HEK293 (cell line): ENCODE results near the gene OR6C3.

Experiments used
- CTCF ChIA-PET: fragments of 350-600 bp; formaldehyde crosslinking; extraction: SDS; loops from one replicate; lab custom pipeline; 2021; ENCODE audit warnings: antibody characterized with exemption; lab: Yijun Ruan, JAX
- POLR2A ChIA-PET: fragments of 300-600 bp; formaldehyde crosslinking; extraction: SDS; loops from one replicate; lab custom pipeline; 2020; ENCODE audit warnings: antibody characterized with exemption, inconsistent platforms; lab: Yijun Ruan, JAX
- H3K27ac ChIP-seq: fragments of 200-500 bp; sonication (Bioruptor generic); 2 replicates; pipeline ENCODE4 v1.5.1; 2014; ENCODE audit warnings: low read depth, low read length, control low read depth, inconsistent platforms; ENCODE audit errors: extremely low read depth
- H3K36me3 ChIP-seq, 2 experiments: fragments of 200-500 bp in 1 of 2; sonication (Bioruptor generic) in 1 of 2; 1 replicate in 1 of 2; 2 replicates in 1 of 2; pipeline ENCODE4 v1.5.1; 2014 to 2017; ENCODE audit warnings: inconsistent platforms in 2 of 2, low read length in 2 of 2; ENCODE audit not compliant: control insufficient read depth in 2 of 2, insufficient read depth in 1 of 2
- H3K4me1 ChIP-seq: fragments of 200-500 bp; sonication (Bioruptor generic); 2 replicates; pipeline ENCODE4 v1.5.1; 2014; ENCODE audit warnings: mild to moderate bottlenecking, low read length, inconsistent platforms; ENCODE audit not compliant: control insufficient read depth, insufficient read depth
- H3K4me3 ChIP-seq: 2 replicates; pipeline ENCODE4 v1.5.1; 2011; ENCODE audit warnings: low read depth, mild to moderate bottlenecking, control low read depth, low read length, moderate library complexity
- H3K9me3 ChIP-seq: fragments of 200-500 bp; sonication (Bioruptor generic); 2 replicates; pipeline ENCODE4 v1.5.1; 2014; ENCODE audit warnings: low read depth, low read length, inconsistent platforms; ENCODE audit not compliant: control insufficient read depth, insufficient read depth
- HOXC10 ChIP-seq: sonication (generic); formaldehyde crosslinking; IDR thresholded peaks from 2 replicates; pipeline ENCODE4 v1.8.1; 2023; ENCODE audit warnings: mild to moderate bottlenecking, missing genetic modification reagents
- KLF9 ChIP-seq: fragments of 450-650 bp; formaldehyde crosslinking; IDR thresholded peaks from 2 replicates; pipeline ENCODE4 v1.5.1; 2016; ENCODE audit warnings: missing biosample characterization, missing genetic modification characterization, low read depth
- PRDM1 ChIP-seq: fragments of 450-650 bp; formaldehyde crosslinking; IDR thresholded peaks from 2 replicates; pipeline ENCODE4; 2016; ENCODE audit warnings: missing biosample characterization, missing genetic modification characterization
- RBAK ChIP-seq: fragments of 450-650 bp; formaldehyde crosslinking; IDR thresholded peaks from 2 replicates; pipeline ENCODE4 v1.5.1; 2016; ENCODE audit warnings: missing biosample characterization, missing genetic modification characterization
- SALL2 ChIP-seq: fragments of 450-650 bp; formaldehyde crosslinking; IDR thresholded peaks from 2 replicates; pipeline ENCODE4 v1.5.0; 2017; ENCODE audit warnings: missing biosample characterization, mild to moderate bottlenecking, missing genetic modification characterization, borderline replicate concordance
- SCRT1 ChIP-seq: fragments of 450-650 bp; formaldehyde crosslinking; IDR thresholded peaks from 2 replicates; pipeline ENCODE4 v1.5.1; 2016; ENCODE audit warnings: missing biosample characterization, missing genetic modification characterization, borderline replicate concordance
- SP3 ChIP-seq: fragments of 450-650 bp; formaldehyde crosslinking; IDR thresholded peaks from 2 replicates; pipeline ENCODE4 v1.5.1; 2016; ENCODE audit warnings: missing biosample characterization, missing genetic modification characterization
- ZBTB21 ChIP-seq: fragments of 450-650 bp; formaldehyde crosslinking; IDR thresholded peaks from 2 replicates; pipeline ENCODE4 v1.5.1; 2017; ENCODE audit warnings: missing biosample characterization, missing genetic modification characterization
- ZFP3 ChIP-seq: fragments of 450-650 bp; formaldehyde crosslinking; IDR thresholded peaks from 2 replicates; pipeline ENCODE4 v1.5.1; 2016; ENCODE audit warnings: low read depth, missing biosample characterization, missing genetic modification characterization
- ZIC2 ChIP-seq: fragments of 450-650 bp; formaldehyde crosslinking; IDR thresholded peaks from 2 replicates; pipeline ENCODE4 v1.5.1; 2016; ENCODE audit warnings: missing biosample characterization, missing genetic modification characterization
- ZNF138 ChIP-seq: fragments of 450-650 bp; formaldehyde crosslinking; IDR thresholded peaks from 2 replicates; pipeline ENCODE4 v1.5.1; 2016; ENCODE audit warnings: missing biosample characterization, missing genetic modification characterization, borderline replicate concordance
- ZNF169 ChIP-seq: fragments of 450-650 bp; formaldehyde crosslinking; IDR thresholded peaks from 2 replicates; pipeline ENCODE4 v1.5.1; 2016; ENCODE audit warnings: missing biosample characterization, missing genetic modification characterization
- ZNF214 ChIP-seq: fragments of 450-650 bp; formaldehyde crosslinking; IDR thresholded peaks from 2 replicates; pipeline ENCODE4 v1.5.1; 2017; ENCODE audit warnings: missing biosample characterization, mild to moderate bottlenecking, missing genetic modification characterization, borderline replicate concordance
- ZNF26 ChIP-seq: fragments of 450-650 bp; formaldehyde crosslinking; IDR thresholded peaks from 2 replicates; pipeline ENCODE4 v1.5.1; 2016; ENCODE audit warnings: missing biosample characterization, missing genetic modification characterization
- ZNF266 ChIP-seq: fragments of 450-650 bp; formaldehyde crosslinking; IDR thresholded peaks from 2 replicates; pipeline ENCODE4 v1.5.1; 2016; ENCODE audit warnings: missing biosample characterization, missing genetic modification characterization, low read depth
- ZNF362 ChIP-seq: fragments of 450-650 bp; formaldehyde crosslinking; IDR thresholded peaks from 2 replicates; pipeline ENCODE4 v1.5.1; 2016; ENCODE audit warnings: missing biosample characterization, missing genetic modification characterization
- ZNF404 ChIP-seq: fragments of 450-650 bp; formaldehyde crosslinking; IDR thresholded peaks from 2 replicates; pipeline ENCODE4 v1.5.1; 2017; ENCODE audit warnings: missing biosample characterization, missing genetic modification characterization
- ZNF426 ChIP-seq: fragments of 450-650 bp; formaldehyde crosslinking; IDR thresholded peaks from 2 replicates; pipeline ENCODE4 v1.5.1; 2017; ENCODE audit warnings: missing biosample characterization, missing genetic modification characterization, mild to moderate bottlenecking, inconsistent platforms, moderate library complexity
- ZNF473 ChIP-seq: fragments of 450-650 bp; formaldehyde crosslinking; IDR thresholded peaks from 2 replicates; pipeline ENCODE4 v1.5.1; 2017; ENCODE audit warnings: missing biosample characterization, missing genetic modification characterization
- ZNF48 ChIP-seq: fragments of 450-650 bp; formaldehyde crosslinking; IDR thresholded peaks from 2 replicates; pipeline ENCODE4 v1.5.1; 2016; ENCODE audit warnings: missing biosample characterization, missing genetic modification characterization
- ZNF501 ChIP-seq: fragments of 450-650 bp; formaldehyde crosslinking; IDR thresholded peaks from 2 replicates; pipeline ENCODE4 v1.5.1; 2016; ENCODE audit warnings: missing biosample characterization, missing genetic modification characterization
- ZNF549 ChIP-seq: fragments of 450-650 bp; IDR thresholded peaks from 2 replicates; pipeline ENCODE4 v1.5.1; 2018; ENCODE audit warnings: missing biosample characterization, missing genetic modification characterization, mild to moderate bottlenecking, inconsistent platforms, moderate library complexity
- ZNF561 ChIP-seq: fragments of 450-650 bp; IDR thresholded peaks from 2 replicates; pipeline ENCODE4 v1.5.1; 2018; ENCODE audit warnings: missing biosample characterization, missing genetic modification characterization, borderline replicate concordance
- ZNF654 ChIP-seq: fragments of 450-650 bp; formaldehyde crosslinking; IDR thresholded peaks from 2 replicates; pipeline ENCODE4 v1.5.1; 2016; ENCODE audit warnings: low read depth, missing biosample characterization, missing genetic modification characterization
- ZNF660 ChIP-seq: fragments of 450-650 bp; IDR thresholded peaks from 2 replicates; pipeline ENCODE4 v1.5.1; 2018; ENCODE audit warnings: missing biosample characterization, mild to moderate bottlenecking, missing genetic modification characterization
- ZNF677 ChIP-seq: fragments of 450-650 bp; IDR thresholded peaks from 2 replicates; pipeline ENCODE4 v1.5.0; 2018; ENCODE audit warnings: missing biosample characterization, mild to moderate bottlenecking, missing genetic modification characterization, moderate library complexity
- ZNF701 ChIP-seq: fragments of 450-650 bp; formaldehyde crosslinking; IDR thresholded peaks from 2 replicates; pipeline ENCODE4 v1.5.1; 2016; ENCODE audit warnings: missing biosample characterization, missing genetic modification characterization
- ZNF791 ChIP-seq: fragments of 450-650 bp; formaldehyde crosslinking; IDR thresholded peaks from 2 replicates; pipeline ENCODE4 v1.5.1; 2016; ENCODE audit warnings: missing biosample characterization, missing genetic modification characterization
- ZSCAN16 ChIP-seq: fragments of 450-650 bp; formaldehyde crosslinking; IDR thresholded peaks from 2 replicates; pipeline ENCODE4 v1.5.1; 2016; ENCODE audit warnings: missing biosample characterization, missing genetic modification characterization
- ZSCAN18 ChIP-seq: fragments of 450-650 bp; formaldehyde crosslinking; IDR thresholded peaks from 2 replicates; pipeline ENCODE4 v1.5.1; 2016; ENCODE audit warnings: missing biosample characterization, missing genetic modification characterization
- TF ChIP-seq, protein P1 (sequence below): fragments of 450-650 bp; formaldehyde crosslinking; IDR thresholded peaks from 2 replicates; pipeline ENCODE4 v1.5.1; 2016; ENCODE audit warnings: missing biosample characterization, missing genetic modification characterization

OR6C3 gene

GRCh38 chr12:55330446-55330845 is at the start of gene OR6C3:
Gene OR6C3 (plus strand): TSS chr12:55330746. CDS start chr12:55331701, 955 bp downstream.
- no peaks in the 10 kb centered on the region for H3K4me1 ChIP-seq
- no peak for TF ChIP-seq ZNF48 (tag by site-specific recombination)
- TF ChIP-seq ZFP3 (tag by site-specific recombination): no peak
- TF ChIP-seq ZBTB21 (tag by site-specific recombination): no peak
- no peak for TF ChIP-seq ZNF138 (tag by site-specific recombination)
- TF ChIP-seq KLF9 (tag by site-specific recombination): no peak
- TF ChIP-seq, protein P1, sequence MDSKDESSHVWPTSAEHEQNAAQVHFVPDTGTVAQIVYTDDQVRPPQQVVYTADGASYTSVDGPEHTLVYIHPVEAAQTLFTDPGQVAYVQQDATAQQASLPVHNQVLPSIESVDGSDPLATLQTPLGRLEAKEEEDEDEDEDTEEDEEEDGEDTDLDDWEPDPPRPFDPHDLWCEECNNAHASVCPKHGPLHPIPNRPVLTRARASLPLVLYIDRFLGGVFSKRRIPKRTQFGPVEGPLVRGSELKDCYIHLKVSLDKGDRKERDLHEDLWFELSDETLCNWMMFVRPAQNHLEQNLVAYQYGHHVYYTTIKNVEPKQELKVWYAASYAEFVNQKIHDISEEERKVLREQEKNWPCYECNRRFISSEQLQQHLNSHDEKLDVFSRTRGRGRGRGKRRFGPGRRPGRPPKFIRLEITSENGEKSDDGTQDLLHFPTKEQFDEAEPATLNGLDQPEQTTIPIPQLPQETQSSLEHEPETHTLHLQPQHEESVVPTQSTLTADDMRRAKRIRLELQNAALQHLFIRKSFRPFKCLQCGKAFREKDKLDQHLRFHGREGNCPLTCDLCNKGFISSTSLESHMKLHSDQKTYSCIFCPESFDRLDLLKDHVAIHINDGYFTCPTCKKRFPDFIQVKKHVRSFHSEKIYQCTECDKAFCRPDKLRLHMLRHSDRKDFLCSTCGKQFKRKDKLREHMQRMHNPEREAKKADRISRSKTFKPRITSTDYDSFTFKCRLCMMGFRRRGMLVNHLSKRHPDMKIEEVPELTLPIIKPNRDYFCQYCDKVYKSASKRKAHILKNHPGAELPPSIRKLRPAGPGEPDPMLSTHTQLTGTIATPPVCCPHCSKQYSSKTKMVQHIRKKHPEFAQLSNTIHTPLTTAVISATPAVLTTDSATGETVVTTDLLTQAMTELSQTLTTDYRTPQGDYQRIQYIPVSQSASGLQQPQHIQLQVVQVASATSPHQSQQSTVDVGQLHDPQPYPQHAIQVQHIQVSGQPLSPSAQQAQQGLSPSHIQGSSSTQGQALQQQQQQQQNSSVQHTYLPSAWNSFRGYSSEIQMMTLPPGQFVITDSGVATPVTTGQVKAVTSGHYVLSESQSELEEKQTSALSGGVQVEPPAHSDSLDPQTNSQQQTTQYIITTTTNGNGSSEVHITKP (tag by site-specific recombination): no peak
- no peak for TF ChIP-seq ZNF660
- TF ChIP-seq ZNF549 (tag by site-specific recombination): no peak
- no peak for TF ChIP-seq ZNF501 (tag by site-specific recombination)
- TF ChIP-seq ZNF473: no peak
- no peak for TF ChIP-seq ZNF701 (tag by site-specific recombination)
- TF ChIP-seq ZIC2 (tag by site-specific recombination): no peak
- TF ChIP-seq ZNF561 (tag by site-specific recombination): no peak
- no peak for TF ChIP-seq ZNF214 (tag by site-specific recombination)
- no peaks in the 10 kb centered on the region for H3K9me3 ChIP-seq
- CTCF ChIA-PET: no interaction called here
- POLR2A ChIA-PET: no interaction called here
- no peak within 1 kb of the TSS for H3K27ac ChIP-seq
- H3K4me3 ChIP-seq: no peak within 1 kb of the TSS
- H3K36me3 ChIP-seq: no peaks in the 10 kb centered on the region

DNA sequence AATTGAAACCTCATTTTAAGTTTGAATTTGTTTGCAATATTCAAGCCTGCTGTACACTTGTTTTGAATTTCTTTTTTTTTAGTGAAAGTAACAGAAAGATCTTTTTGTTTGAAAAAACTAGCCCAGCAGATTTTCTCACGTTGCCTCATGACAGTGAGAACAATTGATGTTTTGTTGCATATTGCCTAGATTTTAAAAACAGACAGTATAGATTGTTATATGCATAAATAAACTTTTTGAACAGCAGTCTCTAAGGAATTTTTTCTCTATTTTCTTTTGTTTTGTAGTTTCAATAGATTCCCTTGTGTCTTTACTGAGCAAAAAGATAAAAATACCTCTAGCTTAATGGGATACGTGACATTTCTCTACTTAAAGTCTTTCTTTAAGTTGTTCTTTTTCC is 49.6 kb upstream of the OR6C3 start:
- Histone ChIP-seq H3K9me3 (no peaks in the 10 kb centered on the region), H3K27ac (no peak overlapping the region), H3K36me3 (no peaks in the 10 kb centered on the region), H3K4me1 (no peaks in the 10 kb centered on the region), H3K4me3 (no peak overlapping the region)
- ChIA-PET CTCF (interaction anchor here (0.8 kb wide), 1 partner anchor 37 kb away, joined by 4 read pairs; no protein-coding TSS in a partner anchor), POLR2A (no interaction called here)
- TF ChIP-seq ZNF654: no peak
- no peak for TF ChIP-seq ZNF362 (tag by site-specific recombination)
- no peak for TF ChIP-seq SALL2 (tag by site-specific recombination)
- no peak for TF ChIP-seq ZSCAN18 (tag by site-specific recombination)
- TF ChIP-seq RBAK (tag by site-specific recombination): no peak
- no peak for TF ChIP-seq ZNF791
- no peak for TF ChIP-seq ZNF404 (tag by site-specific recombination)
- TF ChIP-seq PRDM1 (tag by site-specific recombination): no peak
- no peak for TF ChIP-seq ZFP3 (tag by site-specific recombination)
- no peak for TF ChIP-seq ZNF426 (tag by site-specific recombination)
- no peak for TF ChIP-seq SCRT1 (tag by site-specific recombination)
- TF ChIP-seq ZNF26 (tag by site-specific recombination): no peak
- TF ChIP-seq HOXC10: no peak
- TF ChIP-seq SP3: no peak
- TF ChIP-seq ZNF677 (tag by site-specific recombination): no peak
- TF ChIP-seq ZNF169 (tag by site-specific recombination): no peak
- no peak for TF ChIP-seq ZNF266 (tag by site-specific recombination)
- TF ChIP-seq ZSCAN16: no peak
